OCI-M2 (cell line): ENCODE results near the gene GCHFR.

Experiments used
- DNase-seq: peaks from one replicate; lab custom pipeline; 2025; ENCODE audit not compliant: unreplicated experiment; lab: John Stamatoyannopoulos, UW

The GCHFR gene

DNA sequence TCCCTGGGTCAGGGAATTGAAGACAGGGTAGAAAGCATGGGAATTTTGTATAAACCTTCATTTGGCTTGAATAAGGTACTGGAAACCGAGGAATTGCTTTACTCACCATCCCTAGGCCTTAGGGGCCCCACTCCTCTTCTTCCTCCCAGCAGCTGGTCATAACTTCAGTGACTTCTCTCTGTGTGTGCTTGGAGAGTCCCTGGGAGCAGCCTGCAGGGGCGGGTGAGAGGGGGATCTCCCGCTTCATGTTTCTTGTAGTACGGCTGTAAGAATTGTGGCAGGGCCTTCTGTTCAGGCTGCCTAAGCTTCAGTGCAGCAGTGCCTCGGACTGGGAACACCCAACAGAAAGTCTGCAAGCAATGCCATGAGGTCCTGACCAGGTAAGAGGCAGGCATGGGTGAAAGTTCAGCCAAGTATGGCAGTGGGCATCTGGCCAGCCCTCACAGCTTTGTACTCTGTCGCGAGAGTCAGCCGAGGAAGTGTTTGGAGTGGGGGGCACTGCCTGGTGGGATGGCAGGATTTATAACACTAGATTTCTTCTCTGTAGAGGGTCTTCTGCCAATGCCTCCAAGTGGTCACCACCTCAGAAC, 45.1 kb downstream of the GCHFR start:
- DNase-seq, result no peak

GRCh38 chr15:40812721-40813425, 49.0 kb downstream of the GCHFR start:
- DNase-seq, result no peak

DNA sequence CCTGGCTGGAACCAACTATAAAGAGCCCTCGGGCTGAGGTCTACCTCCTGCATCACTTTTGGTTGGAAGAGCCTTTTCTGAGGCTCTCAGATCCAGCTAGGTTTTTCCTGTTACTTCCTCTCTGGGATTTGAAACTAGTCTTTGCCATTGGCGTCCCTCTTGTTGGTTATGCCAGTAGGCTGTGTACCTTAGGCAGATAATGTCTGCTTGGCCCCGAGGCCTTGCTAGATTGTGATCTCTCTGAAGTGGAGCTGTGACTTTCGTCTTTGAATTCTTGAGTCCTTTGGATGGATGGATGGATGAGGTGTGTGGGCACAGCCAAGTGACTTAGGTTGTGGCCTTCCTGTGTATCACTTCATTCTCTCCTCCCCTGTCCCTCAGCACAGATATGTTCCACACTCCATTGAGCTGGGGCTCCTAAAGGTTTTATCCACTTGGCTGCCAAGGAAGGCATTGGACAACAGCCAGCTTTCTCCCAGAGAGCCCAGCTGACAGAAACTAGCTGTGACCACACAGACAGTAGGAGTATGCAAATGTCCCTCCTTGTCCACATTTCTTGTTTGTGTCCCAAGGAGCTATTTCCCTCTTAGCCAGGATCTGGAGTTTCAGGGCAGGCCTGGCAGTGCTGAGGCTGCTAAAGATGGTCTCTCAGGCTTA, 51.3 kb downstream of the GCHFR start:
- DNase-seq, result no peak
